H1 (cell line): ENCODE data around the gene MIOX. TPM values are rescaled to one million over a fixed set of nuclear protein-coding genes. Genes with fewer than 3 reads are reported as not detected.

Source experiments
- CTCF ChIA-PET: fragments of 300-600 bp; sonication (Branson Sonifier 250); formaldehyde crosslinking; loops from one replicate; lab custom pipeline; 2021; ENCODE audit not compliant: partially characterized antibody; lab: Charles Lee
- POLR2A ChIA-PET: fragments of 300-600 bp; sonication (Branson Sonifier 250); formaldehyde crosslinking; loops from one replicate; lab custom pipeline; 2021; ENCODE audit warnings: inconsistent platforms; ENCODE audit not compliant: partially characterized antibody; lab: Charles Lee
- DNase-seq, 2 experiments: peaks; one replicate each; pipeline versions ENCODE4 v3.0.0 to v3.0.0-alpha.2; 2010 to 2022; ENCODE audit warnings: low spot score in 2 of 2, low read depth in 1 of 2, mixed read lengths in 1 of 2
- FAIRE-seq: peaks from 2 replicates; lab custom pipeline; 2011; peaks lifted over from hg19 to GRCh38; lab: Jason Lieb, UNC
- H2AFZ ChIP-seq: 2 replicates; pipeline ENCODE4 v1.8.1; 2012; ENCODE audit warnings: low read length, inconsistent platforms
- H2AK5ac ChIP-seq: 2 replicates; pipeline ENCODE4 v1.6.1; 2013; ENCODE audit warnings: low read depth, low read length
- H2BK120ac ChIP-seq: replicated peaks from 2 replicates; pipeline ENCODE3; 2013; ENCODE audit warnings: low read depth, low read length, inconsistent platforms
- H2BK12ac ChIP-seq: 2 replicates; pipeline ENCODE4 v1.6.1; 2013; ENCODE audit warnings: low read depth, low read length
- H2BK15ac ChIP-seq: 2 replicates; pipeline ENCODE4 v1.6.1; 2013; ENCODE audit warnings: low read length
- H2BK20ac ChIP-seq: 2 replicates; pipeline ENCODE4 v1.6.1; 2013; ENCODE audit warnings: low read length
- H2BK5ac ChIP-seq: 2 replicates; pipeline ENCODE4 v1.6.1; 2013; ENCODE audit warnings: low read depth, low read length
- H3K14ac ChIP-seq: 2 replicates; pipeline ENCODE4 v1.6.1; 2013; ENCODE audit warnings: inconsistent platforms; ENCODE audit not compliant: insufficient read length
- H3K18ac ChIP-seq: 2 replicates; pipeline ENCODE4 v1.6.1; 2013; ENCODE audit warnings: low read length; ENCODE audit errors: extremely low read depth
- H3K23ac ChIP-seq: 2 replicates; pipeline ENCODE4 v1.6.1; 2013; ENCODE audit warnings: inconsistent platforms; ENCODE audit not compliant: insufficient read length
- H3K23me2 ChIP-seq: 2 replicates; pipeline ENCODE4 v1.6.1; 2013; ENCODE audit warnings: low read depth, low read length
- H3K27ac ChIP-seq: 2 replicates; pipeline ENCODE4 v1.6.1; 2011; ENCODE audit warnings: low read depth, low read length, inconsistent platforms
- H3K27me3 ChIP-seq, 4 experiments: replicated peaks in 1 of 4; 1 replicate in 1 of 4; 2 replicates in 3 of 4; pipeline versions ENCODE4 v1.6.1 to v1.8.1; 2011 to 2013; ENCODE audit warnings: low read length in 3 of 4, mild to moderate bottlenecking in 3 of 4, inconsistent platforms in 2 of 4, mixed read lengths in 2 of 4, moderate library complexity in 1 of 4; ENCODE audit not compliant: control insufficient read depth in 3 of 4, insufficient read depth in 3 of 4; ENCODE audit errors: extremely low read depth in 1 of 4
- H3K36me3 ChIP-seq, 4 experiments: 2 replicates each; pipeline versions ENCODE4 v1.6.1 to v1.8.1; 2011 to 2013; ENCODE audit warnings: mild to moderate bottlenecking in 4 of 4, low read length in 3 of 4, moderate library complexity in 2 of 4, control low read depth in 1 of 4, inconsistent platforms in 1 of 4; ENCODE audit not compliant: insufficient read depth in 4 of 4, control insufficient read depth in 2 of 4
- H3K4ac ChIP-seq: replicated peaks from 2 replicates; pipeline ENCODE3; 2013; ENCODE audit warnings: low read length, low read depth, mixed read lengths, inconsistent platforms; ENCODE audit not compliant: insufficient read length
- H3K4me1 ChIP-seq, 4 experiments: replicated peaks in 1 of 4; 1 replicate in 1 of 4; 2 replicates in 3 of 4; pipeline versions ENCODE4 v1.6.1 to v1.8.1; 2011 to 2013; ENCODE audit warnings: low read length in 3 of 4, inconsistent platforms in 2 of 4, mixed read lengths in 1 of 4; ENCODE audit not compliant: insufficient read depth in 4 of 4, control insufficient read depth in 3 of 4
- H3K4me2 ChIP-seq, 2 experiments: 2 replicates each; pipeline versions ENCODE4 v1.6.1 to v1.8.1; 2011 to 2013; ENCODE audit warnings: low read depth in 2 of 2, low read length in 2 of 2, control low read depth in 1 of 2, inconsistent platforms in 1 of 2, mild to moderate bottlenecking in 1 of 2; ENCODE audit not compliant: insufficient read depth in 1 of 2
- H3K4me3 ChIP-seq, 4 experiments: fragments of 200-600, 300-600 bp in 1 of 4; sonication (generic), shearing (Covaris generic), sonication (Bioruptor Twin) in 1 of 4; 2 replicates each; pipeline versions ENCODE4 v1.5.1 to v1.8.1; 2011 to 2016; ENCODE audit warnings: low read length in 4 of 4, low read depth in 3 of 4, control low read depth in 2 of 4, inconsistent platforms in 2 of 4, mild to moderate bottlenecking in 2 of 4, mixed read lengths in 1 of 4, moderate library complexity in 1 of 4; ENCODE audit not compliant: insufficient read depth in 2 of 4; ENCODE audit errors: extremely low read depth in 1 of 4
- H3K56ac ChIP-seq: replicated peaks from 2 replicates; pipeline ENCODE3; 2013; ENCODE audit warnings: low read depth, mild to moderate bottlenecking, mixed read lengths, low read length, inconsistent platforms; ENCODE audit not compliant: insufficient read length
- H3K79me1 ChIP-seq: 2 replicates; pipeline ENCODE4 v1.6.1; 2013; ENCODE audit warnings: low read depth, low read length, control low read depth
- H3K79me2 ChIP-seq, 2 experiments: 2 replicates each; pipeline versions ENCODE4 v1.6.1 to v1.8.1; 2012 to 2013; ENCODE audit warnings: low read length in 2 of 2, mild to moderate bottlenecking in 2 of 2, inconsistent platforms in 1 of 2; ENCODE audit not compliant: insufficient read depth in 2 of 2, control insufficient read depth in 1 of 2
- H3K9ac ChIP-seq, 4 experiments: replicated peaks in 1 of 4; 1 replicate in 1 of 4; 2 replicates in 3 of 4; pipeline versions ENCODE4 v1.6.1 to v1.8.1; 2011 to 2013; ENCODE audit warnings: low read depth in 3 of 4, low read length in 3 of 4, control low read depth in 2 of 4, mild to moderate bottlenecking in 2 of 4, moderate library complexity in 2 of 4, inconsistent platforms in 1 of 4; ENCODE audit errors: extremely low read depth in 1 of 4
- H3K9me3 ChIP-seq, 2 experiments: 2 replicates each; pipeline versions ENCODE4 v1.6.1 to v1.8.1; 2012 to 2013; ENCODE audit warnings: mild to moderate bottlenecking in 2 of 2, moderate library complexity in 2 of 2, control low read depth in 1 of 2, inconsistent platforms in 1 of 2, low read depth in 1 of 2, low read length in 1 of 2, mixed read lengths in 1 of 2; ENCODE audit not compliant: insufficient read depth in 2 of 2
- H4K20me1 ChIP-seq, 2 experiments: replicated peaks in 1 of 2; 2 replicates each; pipeline versions ENCODE3 to v1.8.1; 2011 to 2013; ENCODE audit warnings: inconsistent platforms in 2 of 2, low read length in 2 of 2, mild to moderate bottlenecking in 1 of 2; ENCODE audit not compliant: insufficient read depth in 2 of 2, control insufficient read depth in 1 of 2
- H4K5ac ChIP-seq: 2 replicates; pipeline ENCODE4 v1.6.1; 2013; ENCODE audit warnings: low read length, low read depth, mixed read lengths, inconsistent platforms; ENCODE audit not compliant: insufficient read length
- H4K8ac ChIP-seq: 2 replicates; pipeline ENCODE4 v1.8.0; 2013; ENCODE audit warnings: mild to moderate bottlenecking, moderate library complexity, low read length, inconsistent platforms; ENCODE audit not compliant: insufficient read depth; ENCODE audit errors: extremely low read depth
- H4K91ac ChIP-seq: replicated peaks from 2 replicates; pipeline ENCODE3; 2013; ENCODE audit warnings: low read length, mixed read lengths, inconsistent platforms; ENCODE audit not compliant: insufficient read length
- ASH2L ChIP-seq: fragments of 200-600, 300-600 bp; sonication (generic); IDR thresholded peaks from one replicate; pipeline ENCODE4 v1.7.1; 2017; ENCODE audit warnings: low read length
- BACH1 ChIP-seq: IDR thresholded peaks from 2 replicates; pipeline ENCODE4 v1.6.1; 2012; ENCODE audit warnings: low read length, improper control_type of control experiment
- CBX5 ChIP-seq: fragments of 300-800, 300-1000 bp; sonication (generic); IDR thresholded peaks from 2 replicates; pipeline ENCODE4 v1.7.1; 2016; ENCODE audit warnings: antibody characterized with exemption, low read length, low read depth
- CBX8 ChIP-seq: fragments of 300-800, 300-1000 bp; sonication (generic); IDR thresholded peaks from 2 replicates; pipeline ENCODE4 v1.7.1; 2016; ENCODE audit warnings: low read depth, low read length, borderline replicate concordance
- CTBP2 ChIP-seq: IDR thresholded peaks from 2 replicates; pipeline ENCODE4 v1.7.0; 2011; ENCODE audit warnings: borderline replicate concordance, mild to moderate bottlenecking, moderate library complexity, mixed read lengths, low read length; ENCODE audit not compliant: insufficient read depth, insufficient read length
- CTCF ChIP-seq, 3 experiments: IDR thresholded peaks; 1 replicate in 2 of 3; 2 replicates in 1 of 3; pipeline versions ENCODE4 v1.5.1 to v1.6.1; 2011; ENCODE audit warnings: low read length in 3 of 3, mild to moderate bottlenecking in 3 of 3, inconsistent platforms in 2 of 3, low read depth in 1 of 3, moderate library complexity in 1 of 3; ENCODE audit not compliant: insufficient read depth in 1 of 3; ENCODE audit errors: control extremely low read depth in 1 of 3
- GTF2F1 ChIP-seq: IDR thresholded peaks from 2 replicates; pipeline ENCODE4 v1.6.1; 2012; ENCODE audit warnings: low read depth, low read length, improper control_type of control experiment, borderline replicate concordance
- KDM4A ChIP-seq: IDR thresholded peaks from one replicate; pipeline ENCODE4 v1.7.1; 2012; ENCODE audit warnings: low read depth, mild to moderate bottlenecking, moderate library complexity, low read length, inconsistent platforms; ENCODE audit not compliant: severe bottlenecking
- SP4 ChIP-seq: IDR thresholded peaks from 2 replicates; pipeline ENCODE4 v1.6.1; 2012; ENCODE audit warnings: low read length, inconsistent platforms
- WGBS, 2 experiments: shearing (Covaris generic) in 1 of 2; methylation state at CpG; one replicate each; pipeline versions ENCODE4 v1.1.6 to v1.1.7; 2013 to 2015; ENCODE audit warnings: low lambda C conversion rate in 2 of 2, mixed read lengths in 2 of 2, inconsistent platforms in 1 of 2, low coverage in 1 of 2, missing lambda C conversion rate in 1 of 2; ENCODE audit not compliant: insufficient replicate concordance in 2 of 2, insufficient coverage in 1 of 2, insufficient read length in 1 of 2; ENCODE audit errors: extremely low coverage in 1 of 2, missing lambda C conversion rate in 1 of 2; 5-methylcytosine and 5-hydroxymethylcytosine counted together
- polyA plus RNA-seq, 7 experiments: library from polyadenylated mRNA; depleted of rRNA in 3 of 7; stranded (reverse) in 5 of 7; unstranded in 2 of 7; fragments of >200 nt in 5 of 7; fragments of 200-250 nt in 2 of 7; gene quantifications; 1 replicate in 5 of 7; 2 replicates in 1 of 7; 4 replicates in 1 of 7; pipeline versions ENCODE4 v1.2.1 to v1.2.3, GENCODE V29; 2011 to 2013; ENCODE audit warnings: missing spikeins in 2 of 7, mixed read lengths in 2 of 7
- total RNA-seq: library from RNA; stranded (reverse); fragmentation: NEBNext Ultra II Directional; extraction: Animal tissue kit (Norgen Biotek cat#: 25700); gene quantifications from 2 replicates; pipeline ENCODE4 v1.2.1, GENCODE V29; 2021

The MIOX gene
- total and polyA plus RNA-seq, 2 of the 8 experiments (the other 6 are each of a cell fraction or from before 2014, with no cell fraction given), result 0.30 to 0.32 TPM

- Histone ChIP-seq H2AFZ (no peak overlapping the region), H3K27me3 (no peaks in the 10 kb centered on the region), H3K79me2 (peaks cover 10 to 49% of the 10 kb centered on the region in 2 experiments), H3K4me3 (no peak overlapping the region), H3K9ac (no peak overlapping the region), H3K79me1 (peaks cover 20% of the 10 kb centered on the region; the same call in 1 of the 2 replicates), H3K14ac (no peak overlapping the region), H3K4me2 (no peak overlapping the region), H3K36me3 (peaks cover 0 to 5% (median 0%) of the 10 kb centered on the region in 4 experiments; a peak in 2 of 8 replicates), H2BK15ac (no peak overlapping the region), H3K23me2 (peaks cover 4% of the 10 kb centered on the region; the same call in 1 of the 2 replicates), H3K18ac (no peak overlapping the region), H4K5ac (no peak overlapping the region), H3K4ac (no peak overlapping the region), H2BK12ac (no peak overlapping the region), H3K9me3 (no peaks in the 10 kb centered on the region), H2AK5ac (no peak overlapping the region), H2BK120ac (no peak overlapping the region), H3K4me1 (peaks cover 0 to 4% (median 1%) of the 10 kb centered on the region in 4 experiments; a peak in 4 of 7 replicates), H4K8ac (no peak overlapping the region), H2BK5ac (no peak overlapping the region), H4K20me1 (peaks cover 9 to 23% of the 10 kb centered on the region in 2 experiments), H3K27ac (no peak overlapping the region), H4K91ac (no peak overlapping the region), H2BK20ac (no peak overlapping the region), H3K23ac (no peak overlapping the region), H3K56ac (no peak overlapping the region)
- 92% methylated on average over 12 of the region's 15 CpGs; no CpG with 5 or more reads in 1 of the 2 experiments for WGBS, 2 experiments
- ChIA-PET POLR2A (interaction anchor here (1.4 kb wide), 1 partner anchor 30 kb away, joined by 3 read pairs; no protein-coding TSS in a partner anchor), CTCF (no interaction called here)
- TF ChIP-seq BACH1 (no peak), CTBP2 (no peak), KDM4A (no peak), GTF2F1 (no peak), SP4 (no peak), ASH2L (no peak), CBX8 (no peak), CBX5 (no peak), CTCF (IDR thresholded peaks at IDR 0.05; ENCODE audit: control extremely low read depth in 1 of 3, insufficient read depth in 1 of 3, low read depth in 1 of 3, low read length in 3 of 3) (no peak)
- DNase-seq, result no peak
- no peak for FAIRE-seq
Measured at GRCh38 chr22:50513175-50513574, 26.5 kb downstream of the MIOX start.
